Mucosa of descending colon (tissue), 3 donors: ENCODE results near the gene DRGX. TPM values are rescaled to one million over a fixed set of nuclear protein-coding genes. Genes with fewer than 3 reads are reported as not detected.

Source experiments
- ATAC-seq: fragments of 200-7000 bp; cut with Tn5 transposase; one replicate; pipeline ENCODE4 v1.9.1; 2020; ENCODE audit warnings: mild to moderate bottlenecking, moderate library complexity
- DNase-seq, 3 donors: peaks; one replicate each; pipeline ENCODE4 v3.0.0-alpha.2; 2020
- H3K36me3 ChIP-seq: fragments of 200-600 bp; one replicate; pipeline ENCODE4 v1.8.0; 2021; ENCODE audit warnings: low read depth, mild to moderate bottlenecking
- H3K4me1 ChIP-seq: fragments of 200-600 bp; one replicate; pipeline ENCODE4 v1.8.0; 2021; ENCODE audit warnings: low read depth, mild to moderate bottlenecking
- H3K4me3 ChIP-seq: fragments of 200-600 bp; one replicate; pipeline ENCODE4 v1.8.0; 2021; ENCODE audit warnings: mild to moderate bottlenecking
- H3K9me3 ChIP-seq: fragments of 200-600 bp; one replicate; pipeline ENCODE4 v1.8.0; 2021; ENCODE audit warnings: mild to moderate bottlenecking
- CTCF ChIP-seq: fragments of 200-600 bp; IDR thresholded peaks from one replicate; pipeline ENCODE4 v1.8.0; 2022; ENCODE audit warnings: antibody characterized with exemption, mild to moderate bottlenecking
- intact Hi-C, 2 donors: fragments of 100-400 bp; cut with DNase I in 1 of 2; cut with micrococcal nuclease in 1 of 2; formaldehyde crosslinking; loops; one replicate each; pipeline versions ENCODE4 v1.11.0 to v1.11.1; 2022; cut with DNase I, micrococcal nuclease
- total RNA-seq, 3 donors: library from RNA; stranded (reverse); fragmentation: NEBNext Ultra II Directional in 2 of 3; extraction: Animal tissue kit (Norgen Biotek cat#: 25700) in 2 of 3; gene quantifications; one replicate each; pipeline versions ENCODE4 v1.2.1 to v1.2.4, GENCODE V29; 2021 to 2023
- donor health status: DM: no; HTN: no; CAD: no; lungs with moderate emphysema.
- donor health status: DM: no; HTN: no; CAD: no.
- donor health status: DM: no; HTN: yes; CAD: no.

The DRGX gene
- total RNA-seq, 3 donors from 2014 or later = 0.10 to 0.35 (median 0.22) TPM

GRCh38 chr10:49349390-49349789 is 46.5 kb downstream of the DRGX start:
- no peak overlapping the region for H3K4me3 ChIP-seq
- H3K36me3 ChIP-seq = no peaks in the 10 kb centered on the region
- intact Hi-C loops = no loop called here
- no peak for DNase-seq
- no peak for ATAC-seq
- H3K4me1 ChIP-seq = no peaks in the 10 kb centered on the region
- no peak for TF ChIP-seq CTCF
- peaks cover 7% of the 10 kb centered on the region for H3K9me3 ChIP-seq

DNA sequence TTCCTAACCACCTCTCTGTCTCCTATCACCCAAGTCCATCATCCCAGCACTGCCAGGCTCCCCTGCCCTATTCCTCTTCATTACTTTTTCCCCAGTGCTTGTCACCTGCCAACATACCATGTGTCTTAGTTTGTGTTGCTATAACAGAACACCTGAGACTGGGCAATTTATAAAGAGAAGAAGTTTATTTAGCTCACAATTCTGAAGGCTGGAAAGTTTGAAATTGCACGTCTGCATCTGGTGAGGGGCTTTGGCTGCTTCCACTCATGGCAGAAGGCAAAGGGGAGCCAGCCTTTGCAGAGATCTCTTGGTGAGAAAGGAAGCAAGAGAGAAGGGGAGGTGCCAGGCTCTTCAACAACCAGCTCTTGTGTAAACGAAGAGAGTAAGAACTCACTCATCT is 47.3 kb downstream of the DRGX start:
- H3K36me3 ChIP-seq = no peaks in the 10 kb centered on the region
- H3K4me3 ChIP-seq = no peak overlapping the region
- no peak for DNase-seq
- no peaks in the 10 kb centered on the region for H3K4me1 ChIP-seq
- peaks cover 7% of the 10 kb centered on the region for H3K9me3 ChIP-seq
- TF ChIP-seq CTCF = no peak
- no peak for ATAC-seq
- intact Hi-C loops = no loop called here

DNA sequence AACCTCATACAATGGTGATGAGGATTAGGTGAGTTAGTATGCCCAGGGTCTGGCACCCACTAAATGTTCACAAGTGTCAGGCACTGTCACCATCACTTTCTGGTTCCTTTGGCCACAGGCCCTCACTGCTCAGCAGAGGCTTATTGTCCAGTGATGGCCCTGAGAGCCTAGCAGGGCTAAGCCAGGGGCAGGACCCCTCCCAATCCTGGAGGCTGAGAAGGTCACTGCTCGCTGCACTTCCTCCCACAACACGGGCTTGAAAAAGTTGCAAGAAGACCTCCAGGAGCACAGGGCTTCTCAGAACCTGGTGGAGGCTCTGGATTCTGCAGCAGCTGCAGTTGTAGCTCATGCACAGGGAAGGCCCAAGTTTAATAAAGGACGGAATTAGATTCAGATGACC is 48.1 kb downstream of the DRGX start:
- intact Hi-C loops = no loop called here
- Histone ChIP-seq H3K36me3 (no peaks in the 10 kb centered on the region), H3K9me3 (peaks cover 7% of the 10 kb centered on the region), H3K4me1 (no peaks in the 10 kb centered on the region), H3K4me3 (no peak overlapping the region)
- DNase-seq = no peak
- no peak for TF ChIP-seq CTCF
- ATAC-seq = no peak

DNA sequence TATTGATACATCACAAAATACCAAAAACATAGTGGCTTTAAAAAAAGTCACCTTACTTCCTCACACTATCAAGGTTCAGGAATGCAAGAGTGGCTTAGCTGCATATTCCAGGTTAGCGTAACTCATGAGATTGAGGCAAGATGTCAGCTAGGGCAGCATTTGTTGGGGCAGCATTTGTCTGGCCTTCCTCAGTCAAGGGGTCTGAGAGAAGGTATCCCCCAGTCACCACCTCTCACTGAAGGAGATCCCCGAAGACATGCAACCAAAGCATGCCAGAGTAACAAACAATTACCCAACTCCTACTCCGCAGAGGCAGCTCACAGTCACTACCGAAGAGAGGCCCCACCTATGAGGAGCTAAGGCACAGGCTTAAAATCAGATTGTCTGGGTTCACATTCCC is 48.5 kb downstream of the DRGX start:
- intact Hi-C loops = no loop called here
- ATAC-seq = no peak
- no peak for DNase-seq
- Histone ChIP-seq H3K4me3 (no peak overlapping the region), H3K36me3 (no peaks in the 10 kb centered on the region), H3K9me3 (peaks cover 7% of the 10 kb centered on the region), H3K4me1 (no peaks in the 10 kb centered on the region)
- TF ChIP-seq CTCF = no peak

DNA sequence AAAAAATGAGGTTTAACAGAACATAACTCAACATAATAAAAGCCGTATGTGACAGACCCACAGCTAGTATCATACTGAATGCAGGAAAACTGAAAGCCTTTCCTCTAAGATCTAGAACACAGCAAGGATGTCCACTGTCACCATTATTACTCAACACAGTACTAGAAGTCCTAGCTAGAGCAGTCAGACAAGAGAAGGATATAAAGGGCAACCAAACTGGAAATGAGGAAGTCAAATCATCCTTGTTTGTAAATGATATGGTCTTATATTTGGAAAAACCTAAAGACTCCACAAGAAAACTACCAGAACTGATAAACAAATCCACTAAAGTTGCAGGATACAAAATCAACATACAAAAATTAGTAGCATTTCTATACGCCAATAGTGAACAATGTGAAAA is 51.0 kb downstream of the DRGX start:
- no peak for DNase-seq
- H3K9me3 ChIP-seq = peaks cover 1% of the 10 kb centered on the region
- H3K4me1 ChIP-seq = no peaks in the 10 kb centered on the region
- TF ChIP-seq CTCF = no peak
- ATAC-seq = no peak
- intact Hi-C loops = no loop called here
- no peaks in the 10 kb centered on the region for H3K36me3 ChIP-seq
- no peak overlapping the region for H3K4me3 ChIP-seq

- ATAC-seq (no peak), DNase-seq (no peak)
- TF ChIP-seq CTCF = no peak
- Histone ChIP-seq H3K4me3 (no peak overlapping the region), H3K36me3 (no peaks in the 10 kb centered on the region), H3K9me3 (no peaks in the 10 kb centered on the region), H3K4me1 (no peaks in the 10 kb centered on the region)
- intact Hi-C loops = no loop called here
Measured at GRCh38 chr10:49338604-49339003, 57.3 kb downstream of the DRGX start.
